ENCODE results near the gene ADI1.
"Not testable (repeated sequence)": the region's sequence is repeated elsewhere in the genome, so short reads cannot be mapped to it uniquely, and the experiment has no call there.

ADI1 gene

GRCh38 chr2:3462493-3463104, 56.7 kb downstream of the ADI1 start:
- no peak for DNase-seq (ENCODE audit: low read depth)

GRCh38 chr2:3461801-3462492, 57.4 kb downstream of the ADI1 start:
- DNase-seq (ENCODE audit: low read depth), result no peak

GRCh38 chr2:3460831-3461800, 58.2 kb downstream of the ADI1 start:
- no peak for DNase-seq (ENCODE audit: low read depth)

GRCh38 chr2:3460156-3460555, 59.2 kb downstream of the ADI1 start:
- DNase-seq (ENCODE audit: low read depth), result no peak

GRCh38 chr2:3459185-3460015, 59.9 kb downstream of the ADI1 start:
- no peak for DNase-seq (ENCODE audit: low read depth)

- DNase-seq (ENCODE audit: low read depth), result no peak
These were observed 60.7 kb downstream of the ADI1 start for GRCh38 chr2:3458396-3459184.

GRCh38 chr2:3457524-3458395, 61.6 kb downstream of the ADI1 start:
- no peak for DNase-seq (ENCODE audit: low read depth)

GRCh38 chr2:3456125-3456524, 63.2 kb downstream of the ADI1 start:
- no peak for DNase-seq (ENCODE audit: low read depth)

GRCh38 chr2:3454802-3455201, 64.5 kb downstream of the ADI1 start:
- DNase-seq (ENCODE audit: low read depth), result no peak

- not testable (repeated sequence) for DNase-seq (ENCODE audit: low read depth)
These were observed 65.3 kb downstream of the ADI1 start for GRCh38 chr2:3454005-3454404.

GRCh38 chr2:3453190-3453999, 65.9 kb downstream of the ADI1 start:
- DNase-seq (ENCODE audit: low read depth), result no peak

- DNase-seq (ENCODE audit: low read depth), result no peak
These were observed 67.2 kb downstream of the ADI1 start for GRCh38 chr2:3451926-3452671.

- DNase-seq (ENCODE audit: low read depth), result no peak
These were observed 68.2 kb downstream of the ADI1 start for GRCh38 chr2:3451169-3451568.

- DNase-seq (ENCODE audit: low read depth), result no peak
These were observed 68.8 kb downstream of the ADI1 start for GRCh38 chr2:3450385-3451010.

GRCh38 chr2:3449936-3450335, 69.4 kb downstream of the ADI1 start:
- no peak for DNase-seq (ENCODE audit: low read depth)

- no peak for DNase-seq (ENCODE audit: low read depth)
These were observed 70.2 kb downstream of the ADI1 start for GRCh38 chr2:3449086-3449485.

- DNase-seq (ENCODE audit: low read depth), result not testable (repeated sequence)
These were observed 70.9 kb downstream of the ADI1 start for GRCh38 chr2:3448441-3448911.

GRCh38 chr2:3447789-3448317, 71.5 kb downstream of the ADI1 start:
- no peak for DNase-seq (ENCODE audit: low read depth)

All from CMK (cell line).